Measurements from ENCODE around the gene FILIP1.

Gene FILIP1

DNA sequence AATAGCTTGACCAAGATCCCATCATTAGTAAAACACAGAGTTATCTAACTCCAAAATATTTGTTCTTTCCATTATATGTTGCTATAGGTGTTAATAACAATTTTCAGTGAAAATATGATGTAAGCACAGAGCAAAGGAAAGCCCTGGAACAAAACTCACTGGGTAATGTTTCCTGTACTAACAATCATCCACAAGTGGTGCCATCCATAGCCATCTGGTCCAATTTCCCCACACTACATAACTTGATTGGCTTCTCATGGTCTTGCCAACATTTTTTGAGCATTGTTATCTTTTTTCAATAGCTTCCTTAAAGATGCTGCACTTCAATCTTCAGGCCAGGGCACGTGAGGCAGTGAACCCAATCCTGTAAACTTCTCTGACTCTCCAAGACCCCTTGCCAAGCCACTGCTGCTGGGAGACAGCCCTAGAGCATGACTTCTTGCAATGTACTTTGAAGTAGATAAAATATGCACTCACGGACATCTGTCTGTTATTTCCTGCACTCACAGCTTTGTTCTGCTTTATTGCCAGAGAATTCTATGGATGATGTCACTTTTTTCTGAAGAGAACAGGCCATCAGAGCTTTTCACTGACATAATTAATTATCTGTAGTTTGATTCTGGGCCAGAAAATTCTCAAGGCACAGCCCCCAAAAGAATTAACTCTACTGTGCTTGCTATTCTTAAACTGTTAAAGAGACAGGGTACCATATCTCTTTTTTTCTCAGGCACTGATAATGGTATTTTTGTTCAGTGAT, 111.5 kb downstream of the FILIP1 start:
- no peak for DNase-seq (ENCODE audit: low read depth)

- DNase-seq (ENCODE audit: low read depth) = no peak
These were observed 114.1 kb downstream of the FILIP1 start for GRCh38 chr6:75379536-75379935.

DNA sequence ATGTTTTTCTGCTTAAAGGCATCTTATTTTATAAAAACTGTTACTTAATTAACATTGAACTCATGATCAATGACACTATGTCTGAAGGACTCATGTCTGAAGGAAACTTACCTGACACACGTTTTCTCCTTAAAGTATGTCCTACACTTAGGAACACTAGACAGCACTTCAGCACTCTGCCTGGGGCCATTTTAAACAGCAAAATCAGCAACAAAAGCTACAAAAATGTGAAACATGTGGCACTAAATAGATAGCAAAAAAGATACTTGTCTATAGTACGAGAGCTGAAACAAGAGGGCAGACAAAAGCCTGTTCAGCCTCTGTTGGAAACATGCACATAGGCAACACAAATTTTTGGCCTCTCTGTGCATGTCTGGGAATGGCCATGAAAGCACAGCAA, 115.5 kb downstream of the FILIP1 start:
- no peak for DNase-seq (ENCODE audit: low read depth)

- no peak for DNase-seq (ENCODE audit: low read depth)
These were observed 116.2 kb downstream of the FILIP1 start for GRCh38 chr6:75377386-75377785.

GRCh38 chr6:75376347-75377024, 117.1 kb downstream of the FILIP1 start:
- DNase-seq (ENCODE audit: low read depth) = no peak

GRCh38 chr6:75374961-75375400, 118.6 kb downstream of the FILIP1 start:
- DNase-seq (ENCODE audit: low read depth) = no peak

DNA sequence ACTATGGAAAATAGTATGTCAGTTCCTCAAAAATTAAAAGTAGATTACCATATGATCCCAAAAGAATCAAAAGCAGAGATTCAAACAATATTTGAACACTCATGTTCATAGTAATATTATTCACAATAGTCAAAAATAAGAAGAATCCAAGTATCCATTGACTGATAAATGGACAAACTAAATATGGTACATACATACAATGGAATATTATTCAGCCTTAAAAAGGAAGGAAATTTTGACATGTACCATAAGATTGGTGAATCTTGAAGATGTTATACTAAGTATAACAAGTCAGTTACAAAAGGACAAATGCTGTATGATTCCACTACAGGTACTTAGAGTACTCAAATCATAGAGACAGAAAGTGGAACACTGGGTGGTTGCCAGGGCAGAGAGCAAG, 120.7 kb downstream of the FILIP1 start:
- DNase-seq (ENCODE audit: low read depth) = no peak

GRCh38 chr6:75370011-75370410, 123.6 kb downstream of the FILIP1 start:
- no peak for DNase-seq (ENCODE audit: low read depth)

- no peak for DNase-seq (ENCODE audit: low read depth)
These were observed 124.7 kb downstream of the FILIP1 start for GRCh38 chr6:75368864-75369402.

DNA sequence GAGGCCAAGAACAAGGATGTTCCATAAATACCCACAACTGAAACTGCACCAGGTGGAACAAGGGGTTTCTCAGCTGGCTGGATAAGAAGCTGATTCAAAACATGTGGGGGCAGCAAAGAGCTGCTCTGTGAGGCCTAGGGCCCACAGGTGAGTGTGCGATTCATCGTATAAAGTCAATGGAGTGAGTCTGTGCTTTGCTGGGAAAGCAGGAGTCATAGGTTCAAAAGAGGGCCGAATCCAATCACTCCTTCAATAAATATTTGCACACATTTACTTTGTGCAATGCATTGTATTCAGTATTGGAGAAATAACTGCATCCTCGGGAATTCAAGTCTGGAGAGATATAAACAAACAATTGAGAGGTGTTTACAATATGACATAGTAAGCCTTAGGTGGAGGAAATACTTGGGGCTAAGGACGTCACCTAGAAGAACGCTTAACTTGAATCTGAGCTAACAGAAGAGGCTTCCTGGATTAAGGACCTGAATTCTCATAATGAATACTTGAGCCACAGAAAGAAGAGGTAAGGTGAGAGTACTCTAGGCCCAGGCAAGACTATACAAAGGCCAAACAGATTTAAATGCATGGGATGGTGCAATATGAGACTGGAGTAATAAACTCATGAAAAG, 125.3 kb downstream of the FILIP1 start:
- no peak for DNase-seq (ENCODE audit: low read depth)

DNA sequence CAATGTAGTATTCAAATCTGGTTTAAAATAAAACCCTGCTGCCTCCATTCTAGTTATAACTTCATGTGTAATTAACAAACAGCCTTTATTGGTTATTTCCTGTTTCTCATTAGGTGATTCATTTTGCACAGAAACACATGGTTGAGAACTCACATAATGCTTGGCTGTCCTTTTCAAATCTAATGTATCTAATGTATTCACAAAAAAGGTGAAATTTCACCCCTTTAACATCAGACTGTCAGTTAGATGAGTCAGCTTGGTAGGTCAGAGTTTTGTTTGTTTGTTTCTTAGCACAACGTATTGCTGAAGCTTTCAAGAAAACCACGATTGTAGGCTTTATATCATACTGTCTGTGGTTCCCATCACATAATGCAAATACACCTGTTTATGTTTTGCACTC, 130.3 kb downstream of the FILIP1 start:
- DNase-seq (ENCODE audit: low read depth) = no peak

- no peak for DNase-seq (ENCODE audit: low read depth)
These were observed 140.0 kb downstream of the FILIP1 start for GRCh38 chr6:75353644-75354043.

- no peak for DNase-seq (ENCODE audit: low read depth)
These were observed 142.0 kb downstream of the FILIP1 start for GRCh38 chr6:75351570-75351969.

- DNase-seq (ENCODE audit: low read depth) = no peak
These were observed 142.8 kb downstream of the FILIP1 start for GRCh38 chr6:75350808-75351207.

- DNase-seq (ENCODE audit: low read depth) = no peak
These were observed 143.4 kb downstream of the FILIP1 start for GRCh38 chr6:75350156-75350555.

- DNase-seq (ENCODE audit: low read depth) = no peak
These were observed 144.2 kb downstream of the FILIP1 start for GRCh38 chr6:75349262-75349984.

- no peak for DNase-seq (ENCODE audit: low read depth)
These were observed 144.7 kb downstream of the FILIP1 start for GRCh38 chr6:75348882-75349261.

DNA sequence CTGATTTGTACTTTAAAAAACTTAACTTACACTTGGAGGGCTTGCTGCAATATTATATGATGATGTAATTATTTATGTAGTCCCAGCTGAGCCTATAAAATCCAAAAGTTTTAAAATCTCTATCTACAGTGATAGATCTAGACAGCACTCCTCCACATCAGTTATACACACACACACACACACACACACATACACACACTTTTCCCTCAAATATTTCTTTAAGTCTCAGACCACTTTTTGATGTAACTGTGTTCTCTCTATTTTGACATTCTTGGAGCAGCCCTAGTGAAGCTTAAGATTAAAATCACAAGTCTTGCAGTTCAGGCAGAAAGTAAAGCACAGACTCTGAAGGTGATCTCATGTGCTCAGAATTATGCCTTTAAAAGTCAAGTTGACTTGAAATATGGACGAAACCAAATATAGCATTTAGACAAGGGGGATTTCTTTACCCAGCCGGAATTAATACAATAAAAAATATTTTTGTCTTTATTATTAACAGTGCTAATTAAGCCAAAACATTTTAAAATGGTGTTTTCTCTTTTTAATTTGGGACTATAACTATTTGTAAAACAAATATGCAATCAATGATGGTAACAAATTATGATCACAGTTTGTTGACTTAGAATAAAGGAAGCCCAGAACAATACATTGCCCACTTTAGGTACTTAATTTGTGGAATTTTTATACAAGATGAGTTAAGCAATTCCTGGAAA, 145.5 kb downstream of the FILIP1 start:
- no peak for DNase-seq (ENCODE audit: low read depth)

DNA sequence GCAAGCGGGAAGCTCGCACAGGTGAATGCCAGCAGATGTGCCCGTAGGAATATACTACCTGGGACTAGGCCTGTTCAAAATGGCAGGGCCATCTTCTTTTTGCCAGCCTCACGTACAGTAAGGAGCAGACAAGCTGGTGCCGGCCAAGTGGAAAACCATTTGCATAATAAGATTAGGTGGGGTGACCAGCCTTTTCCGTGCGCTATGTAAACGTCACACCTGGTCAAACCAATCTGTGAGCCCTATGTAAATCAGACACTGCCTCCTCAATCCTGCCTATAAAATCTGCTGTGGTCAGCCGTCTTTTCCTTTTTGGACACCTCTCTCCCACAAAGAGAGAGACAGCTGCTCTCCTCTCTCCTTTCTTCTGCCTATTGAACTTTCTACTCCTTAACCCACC, 148.2 kb downstream of the FILIP1 start:
- no peak for DNase-seq (ENCODE audit: low read depth)

- DNase-seq (ENCODE audit: low read depth) = no peak
These were observed 149.1 kb downstream of the FILIP1 start for GRCh38 chr6:75344455-75344854.

GRCh38 chr6:75344021-75344420, 149.6 kb downstream of the FILIP1 start:
- no peak for DNase-seq (ENCODE audit: low read depth)

All from CMK (cell line).